T-helper 17 cell (primary cell): ENCODE results near the gene MGAT5B. TPM values are rescaled to one million over a fixed set of nuclear protein-coding genes. Genes with fewer than 3 reads are reported as not detected.

Source experiments
- ATAC-seq: fragments of 150-1000 bp; cut with Tn5 transposase; 2 replicates; pipeline ENCODE4 v1.10.0; 2021; ENCODE audit warnings: mild to moderate bottlenecking, moderate library complexity
- DNase-seq, 3 donors: peaks; one replicate each; pipeline versions ENCODE4 v3.0.0 to v3.0.0-alpha.2; 2020 to 2021
- H3K9me3 ChIP-seq: one replicate; pipeline ENCODE4 v1.7.0; 2013; ENCODE audit warnings: low read length, mild to moderate bottlenecking; ENCODE audit not compliant: control insufficient read depth, poor library complexity, severe bottlenecking
- H3K27ac Mint-ChIP-seq: one replicate; pipeline ENCODE4 v1.8.0; 2022; ENCODE audit warnings: mild to moderate bottlenecking, moderate library complexity, mixed read lengths
- H3K27me3 Mint-ChIP-seq: one replicate; pipeline ENCODE4 v1.8.0; 2022; ENCODE audit warnings: mixed read lengths
- H3K36me3 Mint-ChIP-seq: one replicate; pipeline ENCODE4 v1.8.0; 2022; ENCODE audit warnings: low read depth, mixed read lengths
- H3K4me1 Mint-ChIP-seq: one replicate; pipeline ENCODE4 v1.8.0; 2022; ENCODE audit warnings: mild to moderate bottlenecking, mixed read lengths
- H3K4me3 Mint-ChIP-seq: one replicate; pipeline ENCODE4 v1.8.0; 2022; ENCODE audit warnings: mild to moderate bottlenecking, moderate library complexity, mixed read lengths
- total RNA-seq, 4 donors: library from RNA in 2 of 4; stranded (reverse) in 2 of 4; gene quantifications; one replicate each; pipeline ENCODE4 v1.2.3 and lab custom pipeline; 2022 to 2026

The MGAT5B gene
- total RNA-seq, 2 donors from 2014 or later, result 0.55 to 1.4 TPM

DNA sequence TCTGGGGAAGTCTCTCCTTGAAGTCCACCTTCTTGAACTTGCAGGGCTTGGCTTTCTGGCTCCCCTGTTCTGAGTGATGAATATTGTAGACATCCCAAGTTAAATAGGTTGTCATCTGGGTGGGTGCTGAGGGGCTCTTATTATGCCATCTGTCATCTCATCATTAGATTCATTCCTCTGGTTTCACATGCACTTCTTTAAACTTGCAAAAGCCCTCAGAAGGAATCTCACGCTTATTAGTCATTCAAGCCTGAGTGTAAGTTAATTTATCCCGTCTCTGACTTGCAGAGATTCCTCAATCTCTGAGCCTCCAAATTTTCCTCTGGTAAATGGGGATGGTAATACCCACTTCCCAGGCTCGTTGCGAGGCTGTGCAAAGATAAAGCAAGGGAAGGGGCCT is 5.7 kb downstream of the MGAT5B start:
- DNase-seq (no peak), ATAC-seq (no peak)
- Mint-ChIP-seq H3K27me3 (peaks cover 15% of the 10 kb centered on the region), H3K4me1 (peaks cover 6% of the 10 kb centered on the region), H3K36me3 (peaks cover 2% of the 10 kb centered on the region), H3K4me3 (no peak overlapping the region), H3K27ac (no peak overlapping the region)
- H3K9me3 ChIP-seq, result no peaks in the 10 kb centered on the region

DNA sequence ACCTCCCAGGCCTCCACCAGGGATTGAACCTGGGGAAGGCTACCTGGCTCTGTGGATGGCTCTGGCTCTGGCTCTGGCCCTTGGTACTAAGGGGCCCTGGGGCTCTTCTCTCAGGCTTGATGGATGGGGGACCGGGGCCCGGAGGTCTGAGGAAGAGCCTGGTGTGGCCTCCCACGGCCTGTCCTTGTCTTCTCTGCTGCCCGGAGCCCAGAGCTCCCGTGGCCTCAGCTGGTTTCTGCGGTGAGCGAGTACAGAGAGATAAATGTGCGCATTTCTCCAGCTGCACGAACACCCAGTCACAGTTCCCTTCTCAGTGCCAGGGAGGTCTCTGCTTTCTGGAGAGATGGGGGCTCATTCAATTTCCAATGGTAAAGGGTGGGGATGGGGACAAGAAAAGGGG is 9.2 kb downstream of the MGAT5B start:
- peaks cover 4% of the 10 kb centered on the region for H3K4me1 Mint-ChIP-seq
- peaks cover 2% of the 10 kb centered on the region for H3K36me3 Mint-ChIP-seq
- DNase-seq (no peak), ATAC-seq (no peak)
- H3K4me3 Mint-ChIP-seq, result no peak overlapping the region
- H3K27me3 Mint-ChIP-seq, result peaks cover 24% of the 10 kb centered on the region
- H3K9me3 ChIP-seq, result no peaks in the 10 kb centered on the region
- no peak overlapping the region for H3K27ac Mint-ChIP-seq

DNA sequence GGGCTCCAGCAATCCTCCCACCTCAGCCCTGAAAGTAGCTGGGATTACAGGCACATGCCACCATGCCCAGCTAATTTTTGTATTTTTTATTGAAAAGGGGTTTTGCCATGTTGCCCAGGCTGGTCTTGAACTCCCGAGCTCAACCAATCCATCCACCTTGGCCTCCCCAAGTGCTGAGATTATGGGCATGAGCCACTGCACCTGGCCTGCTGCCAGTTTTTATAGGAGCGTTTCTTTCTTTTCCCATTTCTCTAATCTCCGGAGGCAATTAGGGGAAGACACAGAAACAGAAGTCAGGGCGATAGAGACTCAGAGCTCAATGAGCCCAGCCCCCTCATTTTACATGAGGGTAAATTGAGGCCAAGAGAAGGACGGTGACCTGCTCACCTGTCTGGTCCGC is 10.4 kb downstream of the MGAT5B start:
- Mint-ChIP-seq H3K4me1 (no peaks in the 10 kb centered on the region), H3K27ac (no peak overlapping the region), H3K27me3 (peaks cover 24% of the 10 kb centered on the region), H3K36me3 (peaks cover 2% of the 10 kb centered on the region), H3K4me3 (no peak overlapping the region)
- H3K9me3 ChIP-seq, result no peaks in the 10 kb centered on the region
- ATAC-seq, result no peak
- no peak for DNase-seq

DNA sequence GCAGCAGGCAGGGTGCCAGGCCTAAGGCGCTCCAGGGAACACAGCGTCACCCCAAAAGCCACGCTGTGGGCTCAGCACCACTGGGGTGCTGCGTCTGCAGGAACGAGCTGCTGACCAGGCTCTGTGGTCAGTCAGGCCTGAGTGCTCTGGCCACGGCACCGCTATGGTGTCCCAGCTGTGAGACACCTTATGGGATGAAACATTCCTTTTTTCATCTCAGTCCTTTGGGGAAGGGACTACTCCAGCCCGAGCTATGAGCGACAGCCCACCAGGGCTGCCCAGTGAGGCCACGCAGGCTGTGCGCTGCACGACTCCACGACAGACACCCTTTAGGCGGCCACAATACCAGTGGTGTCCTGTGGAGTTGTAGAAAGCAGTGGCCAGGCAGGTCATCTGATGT is 11.1 kb downstream of the MGAT5B start:
- H3K9me3 ChIP-seq, result no peaks in the 10 kb centered on the region
- H3K27ac Mint-ChIP-seq, result no peak overlapping the region
- no peak overlapping the region for H3K4me3 Mint-ChIP-seq
- H3K27me3 Mint-ChIP-seq, result peaks cover 20% of the 10 kb centered on the region
- H3K36me3 Mint-ChIP-seq, result peaks cover 2% of the 10 kb centered on the region
- ATAC-seq (no peak), DNase-seq (no peak)
- H3K4me1 Mint-ChIP-seq, result no peaks in the 10 kb centered on the region

DNA sequence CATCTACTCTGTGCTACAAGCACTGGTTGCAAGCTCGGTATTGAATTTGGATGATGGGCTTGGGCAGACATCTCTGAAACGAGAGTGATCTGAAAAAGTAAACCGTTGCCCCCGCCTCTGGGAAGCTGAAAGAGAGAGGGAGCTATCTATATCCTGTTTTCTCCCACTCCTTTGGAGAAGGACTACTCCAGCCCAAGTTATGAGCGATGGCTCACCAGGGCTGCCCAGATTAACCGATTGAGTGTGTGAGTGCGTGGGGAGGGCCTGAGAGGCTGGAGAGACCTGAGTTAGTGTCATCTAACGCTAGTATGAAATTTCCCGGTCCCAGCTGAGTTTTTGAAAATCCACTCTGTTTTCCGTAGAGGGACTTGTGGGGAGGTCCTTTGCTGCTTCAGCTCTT is 11.5 kb downstream of the MGAT5B start:
- Mint-ChIP-seq H3K4me3 (no peak overlapping the region), H3K27ac (no peak overlapping the region), H3K4me1 (no peaks in the 10 kb centered on the region), H3K27me3 (peaks cover 20% of the 10 kb centered on the region), H3K36me3 (peaks cover 2% of the 10 kb centered on the region)
- ATAC-seq (no peak), DNase-seq (no peak)
- no peaks in the 10 kb centered on the region for H3K9me3 ChIP-seq

DNA sequence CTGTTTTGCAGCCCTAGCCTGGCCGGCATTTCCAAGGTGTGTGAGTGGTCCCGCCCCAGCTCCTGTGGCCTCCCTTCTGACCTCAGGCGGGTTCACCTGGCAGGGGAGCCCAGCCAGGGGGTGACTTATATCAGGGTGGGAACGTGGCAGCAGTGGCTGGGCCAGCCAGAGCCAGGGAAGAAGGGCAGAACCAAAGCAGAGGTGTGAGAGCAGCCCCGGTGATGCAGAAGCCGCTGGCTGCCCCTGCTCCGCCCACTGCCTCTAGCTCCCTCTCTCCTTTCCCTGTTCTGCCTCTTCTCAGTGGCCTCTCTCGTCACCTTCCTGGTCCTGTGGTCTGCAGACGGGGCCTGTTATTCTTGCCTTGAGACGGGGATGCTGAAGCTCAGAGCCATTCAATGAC is 12.1 kb downstream of the MGAT5B start:
- no peak overlapping the region for H3K4me3 Mint-ChIP-seq
- peaks cover 2% of the 10 kb centered on the region for H3K36me3 Mint-ChIP-seq
- no peaks in the 10 kb centered on the region for H3K4me1 Mint-ChIP-seq
- peaks cover 20% of the 10 kb centered on the region for H3K27me3 Mint-ChIP-seq
- H3K9me3 ChIP-seq, result no peaks in the 10 kb centered on the region
- ATAC-seq (no peak), DNase-seq (no peak)
- no peak overlapping the region for H3K27ac Mint-ChIP-seq

DNA sequence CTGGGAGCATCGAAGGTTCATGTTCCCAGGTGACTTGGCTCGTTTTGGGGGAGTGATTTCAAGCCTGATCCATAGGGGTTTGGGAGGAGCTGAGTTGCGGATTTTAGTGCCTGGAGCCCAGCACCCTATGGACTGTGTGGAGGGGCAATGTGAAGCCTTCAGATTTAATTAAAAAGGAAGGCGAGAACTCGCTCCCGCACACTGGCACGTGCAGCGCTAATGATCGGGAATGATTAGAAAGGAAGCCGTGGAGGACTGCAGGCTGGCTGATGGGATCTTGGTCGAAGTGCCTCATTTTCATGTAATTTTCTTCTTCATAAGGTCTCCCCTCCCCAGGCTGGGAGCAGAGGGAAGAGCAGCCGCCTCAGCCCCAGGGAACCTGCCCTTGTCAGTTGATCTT is 12.8 kb downstream of the MGAT5B start:
- no peak for ATAC-seq
- Mint-ChIP-seq H3K36me3 (no peaks in the 10 kb centered on the region), H3K4me1 (no peaks in the 10 kb centered on the region), H3K4me3 (no peak overlapping the region), H3K27me3 (peaks cover 20% of the 10 kb centered on the region), H3K27ac (no peak overlapping the region)
- H3K9me3 ChIP-seq, result no peaks in the 10 kb centered on the region
- DNase-seq, result no peak

DNA sequence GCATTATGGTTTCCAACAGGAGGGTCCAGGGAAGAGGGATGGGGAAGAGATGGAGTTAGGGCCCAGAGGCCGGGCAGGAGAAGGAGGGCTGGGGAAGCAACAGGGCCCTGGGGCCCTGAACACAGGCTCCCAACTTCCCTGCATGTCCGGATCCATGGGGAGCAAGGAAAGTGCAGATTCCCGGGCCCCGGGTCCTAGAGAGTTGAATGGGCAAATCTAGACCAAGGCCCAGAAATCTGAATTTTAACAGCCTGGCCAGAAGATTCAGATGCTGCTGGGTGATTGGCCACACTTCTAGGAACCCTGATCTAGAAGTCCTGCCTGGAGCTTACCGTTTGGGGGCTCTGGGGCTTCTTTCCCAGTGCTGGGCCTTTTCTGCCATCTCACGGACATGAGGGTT is 13.2 kb downstream of the MGAT5B start:
- no peaks in the 10 kb centered on the region for H3K9me3 ChIP-seq
- ATAC-seq, result no peak
- Mint-ChIP-seq H3K4me1 (no peaks in the 10 kb centered on the region), H3K27ac (no peak overlapping the region), H3K27me3 (peaks cover 20% of the 10 kb centered on the region), H3K4me3 (no peak overlapping the region), H3K36me3 (no peaks in the 10 kb centered on the region)
- no peak for DNase-seq

DNA sequence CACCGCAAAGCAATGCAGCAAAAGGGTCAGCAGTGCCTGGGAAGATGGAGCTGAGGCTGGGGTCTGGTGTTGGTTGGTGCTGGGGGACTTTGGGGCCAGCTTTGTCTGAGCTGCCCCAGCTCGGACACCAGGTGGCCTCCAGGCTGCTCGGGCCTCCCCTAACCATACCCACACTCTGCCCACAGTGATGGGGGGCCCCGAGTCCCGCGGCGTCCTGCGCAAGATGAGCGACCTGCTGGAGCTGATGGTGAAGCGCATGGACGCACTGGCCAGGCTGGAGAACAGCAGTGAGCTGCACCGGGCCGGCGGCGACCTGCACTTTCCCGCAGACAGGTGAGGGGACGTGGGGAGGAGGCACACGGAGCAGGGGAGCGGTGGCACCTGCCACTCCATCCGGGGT is 13.8 kb downstream of the MGAT5B start:
- no peak overlapping the region for H3K4me3 Mint-ChIP-seq
- no peak overlapping the region for H3K27ac Mint-ChIP-seq
- DNase-seq, result no peak
- H3K27me3 Mint-ChIP-seq, result peaks cover 20% of the 10 kb centered on the region
- H3K36me3 Mint-ChIP-seq, result no peaks in the 10 kb centered on the region
- H3K4me1 Mint-ChIP-seq, result no peaks in the 10 kb centered on the region
- H3K9me3 ChIP-seq, result no peaks in the 10 kb centered on the region
- no peak for ATAC-seq

DNA sequence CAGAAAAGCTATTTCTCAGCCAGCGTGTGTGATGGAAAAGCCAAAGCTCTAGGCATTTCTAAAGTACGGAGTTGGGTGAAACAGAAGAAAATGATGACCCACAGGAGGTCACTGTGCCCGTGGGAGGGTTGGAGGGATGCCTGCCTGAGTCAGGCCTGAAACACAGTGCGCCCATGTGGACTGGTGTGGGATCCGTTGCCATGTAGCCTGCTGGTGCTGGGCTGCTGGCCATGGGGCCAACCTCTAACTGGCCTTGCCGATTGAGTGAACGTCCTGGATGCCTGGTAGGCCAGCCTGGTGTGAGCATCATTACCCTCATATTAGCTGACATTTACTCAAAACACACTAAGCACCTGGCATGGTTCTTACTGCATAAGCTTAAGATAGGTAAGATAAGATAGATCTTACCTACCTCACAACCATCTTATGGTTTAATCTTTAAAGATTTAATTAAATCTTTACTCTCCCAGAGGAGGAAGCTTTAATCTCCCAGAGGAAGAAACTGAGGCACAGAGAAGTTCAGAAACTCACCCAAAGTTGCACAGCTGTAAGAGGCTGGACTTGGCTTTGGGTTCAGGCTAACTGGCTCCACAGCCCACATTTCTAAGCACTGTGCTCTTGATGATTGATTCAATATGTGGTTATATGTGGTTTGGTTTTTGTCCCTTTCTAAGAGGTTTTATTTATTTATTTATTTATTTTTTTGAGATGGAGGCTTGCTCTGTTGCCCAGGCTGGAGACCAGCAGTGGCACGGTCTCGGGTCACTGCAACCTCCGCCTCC is 15.7 kb downstream of the MGAT5B start:
- ATAC-seq, result no peak
- Mint-ChIP-seq H3K4me1 (no peaks in the 10 kb centered on the region), H3K36me3 (no peaks in the 10 kb centered on the region), H3K27me3 (peaks cover 15% of the 10 kb centered on the region), H3K4me3 (no peak overlapping the region), H3K27ac (no peak overlapping the region)
- no peaks in the 10 kb centered on the region for H3K9me3 ChIP-seq
- DNase-seq, result no peak

DNA sequence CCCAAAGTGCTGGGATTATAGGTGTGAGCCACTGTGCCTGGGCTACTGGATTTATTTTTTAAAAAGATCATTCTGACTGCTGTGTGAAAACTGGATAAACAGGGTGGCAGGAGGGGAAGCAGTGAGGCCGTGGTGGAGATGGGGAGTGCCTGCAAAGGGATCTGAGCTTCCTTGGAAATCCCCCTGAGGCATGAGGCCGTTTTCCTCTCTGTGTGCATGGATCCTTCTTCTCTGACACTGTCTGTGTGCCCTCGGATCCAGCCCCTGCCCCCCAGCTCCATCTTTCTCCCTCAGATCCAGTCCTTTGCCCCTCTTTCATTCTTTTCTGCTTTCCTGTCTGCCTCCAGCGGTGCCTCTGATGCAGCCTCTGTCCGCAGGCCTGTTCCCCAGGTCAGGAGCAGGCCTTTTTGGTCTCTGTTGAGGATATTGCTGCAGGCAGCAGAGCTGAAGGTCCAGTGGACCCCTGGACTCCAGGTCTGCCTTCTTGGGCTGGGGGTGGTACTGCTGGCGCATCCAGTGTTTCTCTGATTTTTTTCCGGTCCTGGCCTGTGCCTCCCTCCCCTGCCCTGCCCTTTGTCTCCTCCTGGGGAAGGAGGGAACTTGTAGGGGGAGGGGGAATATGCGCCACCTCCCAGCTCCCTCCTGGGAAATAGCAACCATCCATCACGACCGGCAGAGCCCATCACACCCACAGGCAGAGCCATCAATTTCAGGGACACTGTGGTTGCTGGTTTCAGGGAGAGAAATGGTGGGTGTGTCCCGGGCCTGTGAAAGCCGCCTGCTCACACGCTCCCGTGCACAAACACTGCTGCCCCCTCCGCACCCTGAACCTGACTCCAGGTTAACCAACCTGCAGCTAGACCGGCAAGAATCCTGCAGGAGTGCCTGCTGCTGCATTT is 17.0 kb downstream of the MGAT5B start:
- Mint-ChIP-seq H3K27me3 (peaks cover 5% of the 10 kb centered on the region), H3K36me3 (no peaks in the 10 kb centered on the region), H3K27ac (no peak overlapping the region), H3K4me3 (no peak overlapping the region), H3K4me1 (no peaks in the 10 kb centered on the region)
- DNase-seq (no peak), ATAC-seq (no peak)
- H3K9me3 ChIP-seq, result no peaks in the 10 kb centered on the region

DNA sequence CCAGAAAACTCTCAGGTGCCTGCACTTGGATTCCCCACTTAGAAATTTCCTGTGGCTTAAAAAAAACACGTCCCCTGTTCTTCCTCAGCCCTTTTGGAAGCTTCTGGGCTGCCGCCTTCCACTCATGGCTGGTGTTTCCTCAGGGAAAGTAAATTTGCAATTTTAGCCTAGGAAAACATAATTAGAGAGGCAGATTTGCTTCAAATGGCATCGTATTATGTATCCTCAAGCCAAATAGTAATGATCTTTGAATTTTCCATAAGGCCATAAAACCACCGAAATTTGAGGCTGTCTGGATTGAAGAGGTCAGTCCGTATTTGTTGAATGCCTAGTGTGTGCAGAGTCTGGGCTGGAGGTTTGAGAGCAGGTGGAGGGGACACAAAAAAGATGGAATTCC is 17.7 kb downstream of the MGAT5B start:
- ATAC-seq (no peak), DNase-seq (no peak)
- no peak overlapping the region for H3K4me3 Mint-ChIP-seq
- no peaks in the 10 kb centered on the region for H3K4me1 Mint-ChIP-seq
- H3K36me3 Mint-ChIP-seq, result no peaks in the 10 kb centered on the region
- H3K27ac Mint-ChIP-seq, result no peak overlapping the region
- H3K27me3 Mint-ChIP-seq, result no peaks in the 10 kb centered on the region
- H3K9me3 ChIP-seq, result no peaks in the 10 kb centered on the region

DNA sequence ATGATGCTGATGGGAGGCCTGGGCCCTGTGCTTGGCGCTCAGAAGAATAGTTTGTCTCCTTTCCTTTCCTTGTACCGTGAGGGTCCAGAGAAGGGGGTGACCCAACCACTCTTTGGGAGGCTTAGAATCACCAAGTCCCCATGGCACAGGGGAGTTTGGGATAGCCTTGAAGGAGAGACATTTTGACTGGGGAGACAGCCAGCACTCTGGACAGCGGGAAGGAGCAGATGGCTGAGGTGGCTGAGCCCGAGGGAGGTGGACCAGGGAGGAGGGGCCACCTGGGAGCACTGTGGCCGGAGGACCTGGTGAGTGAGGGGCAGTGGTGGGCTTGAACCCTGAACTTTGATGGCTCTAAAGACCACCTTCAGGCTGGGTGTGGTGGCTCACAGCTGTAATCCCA is 18.2 kb downstream of the MGAT5B start:
- Mint-ChIP-seq H3K27me3 (no peaks in the 10 kb centered on the region), H3K27ac (no peak overlapping the region), H3K36me3 (no peaks in the 10 kb centered on the region), H3K4me3 (no peak overlapping the region), H3K4me1 (no peaks in the 10 kb centered on the region)
- H3K9me3 ChIP-seq, result no peaks in the 10 kb centered on the region
- ATAC-seq (no peak), DNase-seq (no peak)

DNA sequence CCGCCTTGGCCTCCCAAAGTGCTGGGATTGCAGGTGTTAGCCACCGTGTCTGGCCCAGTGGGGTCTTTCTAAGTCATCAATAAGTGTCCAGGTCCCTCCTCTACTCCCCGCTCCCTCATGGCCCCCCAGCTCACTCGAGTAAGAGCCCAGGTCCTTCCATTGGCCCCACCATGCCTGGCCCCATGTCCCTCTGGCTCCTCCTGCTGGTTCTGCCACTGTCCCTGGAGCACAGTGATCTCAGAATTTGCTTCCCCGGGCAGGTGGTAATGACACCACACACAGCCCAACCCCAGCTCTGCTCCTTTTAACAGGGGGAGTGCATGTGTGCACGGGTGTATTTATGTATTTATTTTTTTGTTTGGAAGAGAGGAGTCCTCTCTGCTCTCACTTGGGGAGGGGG is 19.6 kb downstream of the MGAT5B start:
- Mint-ChIP-seq H3K36me3 (no peaks in the 10 kb centered on the region), H3K27ac (no peak overlapping the region), H3K27me3 (no peaks in the 10 kb centered on the region), H3K4me1 (no peaks in the 10 kb centered on the region), H3K4me3 (no peak overlapping the region)
- H3K9me3 ChIP-seq, result no peaks in the 10 kb centered on the region
- no peak for ATAC-seq
- DNase-seq, result no peak
